GM23248 (cell line): ENCODE data around the gene TLK1.

ENCODE experiments used
- EZH2 ChIP-seq: fragments of 200-600 bp; sonication (generic); IDR thresholded peaks from 2 replicates; pipeline ENCODE4 v1.6.1; 2018; ENCODE audit warnings: antibody characterized with exemption, mild to moderate bottlenecking; ENCODE audit not compliant: insufficient read depth, poor library complexity, severe bottlenecking
- EZH2phosphoT487 ChIP-seq: fragments of 200-600 bp; sonication (generic); IDR thresholded peaks from 2 replicates; pipeline ENCODE4 v1.6.1; 2018; ENCODE audit warnings: antibody characterized with exemption, moderate library complexity, mild to moderate bottlenecking, low read depth; ENCODE audit not compliant: insufficient read depth

DNA sequence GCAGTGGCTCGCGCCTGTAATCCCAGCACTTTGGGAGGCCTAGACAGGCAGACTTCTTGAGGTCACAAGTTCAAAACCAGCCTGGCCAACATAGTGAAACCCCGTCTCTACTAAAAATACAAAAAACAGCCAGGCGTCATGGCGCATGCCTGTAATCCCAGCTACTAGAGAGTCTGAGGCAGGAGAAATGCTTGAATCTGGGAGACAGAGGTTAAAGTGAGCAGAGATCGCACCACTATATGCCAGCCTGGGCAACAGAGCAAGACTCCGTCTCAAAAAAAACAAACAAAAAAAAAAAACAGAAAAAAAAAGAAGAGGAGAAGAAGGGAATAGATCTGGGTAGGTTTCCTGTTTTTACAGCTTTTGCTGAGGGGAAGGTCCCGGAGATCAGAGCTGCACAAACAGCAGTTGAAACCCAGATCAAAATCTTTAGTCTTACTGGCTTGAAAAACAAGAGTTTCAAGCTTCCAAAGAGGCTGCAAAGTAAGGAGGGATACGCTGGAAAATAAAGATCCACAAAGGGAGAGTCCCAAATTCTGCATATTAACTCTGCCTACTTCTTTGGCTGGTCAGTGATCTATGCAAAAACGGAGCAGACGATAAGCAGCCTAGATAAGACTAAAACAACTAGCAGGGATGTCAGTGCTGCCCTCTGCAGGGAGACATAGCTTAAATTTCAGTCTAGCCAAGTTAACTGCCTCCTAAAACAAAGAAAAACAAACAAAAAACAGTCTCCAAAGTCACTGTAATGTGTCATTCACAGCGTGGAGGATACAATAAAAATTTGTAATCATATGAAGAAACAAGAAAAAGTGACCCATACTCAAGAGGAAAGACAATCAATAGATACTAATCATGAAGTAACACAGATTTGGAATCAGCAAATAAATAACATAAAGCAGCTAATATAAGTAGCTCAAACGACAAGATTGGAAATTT, 74.1 kb downstream of the TLK1 start:
- no peak for TF ChIP-seq EZH2phosphoT487
- no peak for TF ChIP-seq EZH2
